ENCODE results near the gene ATPAF1.

Gene ATPAF1

DNA sequence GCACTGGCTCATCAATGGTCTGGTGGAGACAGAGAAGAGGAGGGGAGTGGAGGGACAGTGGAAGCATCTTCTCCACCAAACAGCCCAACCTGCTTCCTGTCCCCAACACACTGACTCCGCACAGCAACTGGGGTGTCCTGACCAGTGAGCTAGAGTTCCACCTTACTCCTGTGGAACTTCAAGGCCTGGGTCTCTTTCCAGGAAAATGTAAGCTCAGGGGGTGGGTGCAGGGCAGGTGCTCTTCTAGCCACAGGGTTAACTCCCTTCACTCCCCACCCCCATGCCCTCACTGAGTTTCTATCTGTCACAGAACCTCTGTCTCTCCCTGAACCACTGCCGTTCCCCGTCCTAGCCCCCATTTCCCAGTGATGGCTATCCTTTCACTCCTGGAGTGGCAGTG is 52.4 kb downstream of the ATPAF1 start:
- DNase-seq (ENCODE audit: low read depth), result no peak

DNA sequence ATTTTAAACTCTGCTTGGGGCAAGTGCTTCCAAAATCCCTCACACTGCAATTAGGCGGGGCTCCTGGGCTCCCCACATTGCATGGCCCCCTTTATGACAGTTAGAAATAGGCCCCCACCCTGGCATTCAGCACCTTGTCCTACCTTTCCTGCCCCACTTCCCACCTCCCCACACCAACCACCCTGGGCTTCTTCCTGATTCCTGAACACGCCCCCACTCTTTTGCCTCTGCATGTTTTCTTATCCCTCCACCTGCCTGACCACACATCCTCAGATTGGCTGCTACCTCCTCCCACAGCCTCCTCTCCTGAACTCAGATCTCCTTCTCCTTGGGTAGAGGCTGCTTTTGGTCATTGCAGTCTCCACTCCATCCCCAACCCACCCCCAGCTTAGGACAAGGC is 53.1 kb downstream of the ATPAF1 start:
- no peak for DNase-seq (ENCODE audit: low read depth)

DNA sequence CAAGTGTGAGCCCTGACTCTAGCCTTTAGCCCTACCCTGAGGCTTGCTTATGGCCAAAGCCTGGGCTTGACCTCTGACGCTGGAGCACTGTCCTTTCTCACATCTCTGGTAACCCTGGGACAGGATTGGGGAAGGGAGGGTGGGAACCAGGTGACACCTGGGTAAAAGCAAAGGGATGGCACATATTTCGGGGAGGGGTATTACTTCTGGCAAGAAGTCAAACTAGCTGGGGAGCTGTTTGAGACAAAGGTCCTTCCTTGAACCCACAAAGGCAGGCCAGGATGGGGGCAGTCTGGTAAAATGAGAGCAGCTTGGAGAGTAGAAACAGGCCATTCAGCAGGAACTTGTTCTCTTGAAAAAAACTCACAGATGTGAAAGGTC is 53.6 kb downstream of the ATPAF1 start:
- no peak for DNase-seq (ENCODE audit: low read depth)

DNA sequence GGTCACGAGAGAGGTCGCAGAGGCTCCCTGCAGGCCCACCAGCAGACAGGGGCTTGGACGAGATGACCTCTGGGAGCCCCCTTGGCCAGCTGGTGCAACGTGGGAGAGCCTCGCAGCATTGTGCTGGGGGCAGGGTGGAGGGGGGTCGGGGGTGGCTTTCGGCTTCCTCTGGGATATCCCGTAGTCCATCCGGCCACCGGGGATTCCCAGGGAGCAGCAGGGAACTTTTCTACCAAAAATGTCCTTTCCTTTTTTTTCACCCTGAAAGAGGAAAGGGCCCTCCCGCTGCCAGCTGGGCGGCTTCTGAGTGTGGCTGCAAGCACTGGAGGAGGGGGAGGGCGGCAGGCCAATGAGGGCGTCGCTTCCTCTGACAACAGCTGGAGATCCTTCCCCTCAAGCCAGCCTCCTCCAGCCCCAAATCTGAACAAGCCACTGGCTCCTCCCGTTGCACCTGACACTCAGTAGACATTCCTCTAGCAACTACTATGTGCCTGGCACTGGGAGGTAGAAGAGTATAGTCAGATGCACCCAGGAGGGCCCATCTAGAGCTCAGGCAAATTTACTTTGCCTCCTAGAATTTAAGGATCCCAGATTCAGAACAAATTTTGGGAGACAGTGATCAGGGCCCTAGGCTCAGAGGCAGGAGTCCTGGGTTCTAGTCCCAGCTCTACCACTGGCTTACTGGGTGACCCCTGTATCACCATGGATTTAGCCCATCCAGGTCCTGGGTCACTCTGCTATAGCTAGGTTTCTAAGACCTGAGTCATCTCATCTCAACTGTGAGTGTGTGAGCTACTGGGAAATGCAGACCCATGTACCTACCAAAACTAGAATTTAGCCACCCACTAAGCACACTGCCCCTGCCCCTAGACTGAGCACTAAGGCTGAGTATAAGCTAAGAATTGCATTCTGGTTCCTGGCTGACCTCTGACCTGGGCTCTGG is 54.2 kb downstream of the ATPAF1 start:
- no peak for DNase-seq (ENCODE audit: low read depth)

DNA sequence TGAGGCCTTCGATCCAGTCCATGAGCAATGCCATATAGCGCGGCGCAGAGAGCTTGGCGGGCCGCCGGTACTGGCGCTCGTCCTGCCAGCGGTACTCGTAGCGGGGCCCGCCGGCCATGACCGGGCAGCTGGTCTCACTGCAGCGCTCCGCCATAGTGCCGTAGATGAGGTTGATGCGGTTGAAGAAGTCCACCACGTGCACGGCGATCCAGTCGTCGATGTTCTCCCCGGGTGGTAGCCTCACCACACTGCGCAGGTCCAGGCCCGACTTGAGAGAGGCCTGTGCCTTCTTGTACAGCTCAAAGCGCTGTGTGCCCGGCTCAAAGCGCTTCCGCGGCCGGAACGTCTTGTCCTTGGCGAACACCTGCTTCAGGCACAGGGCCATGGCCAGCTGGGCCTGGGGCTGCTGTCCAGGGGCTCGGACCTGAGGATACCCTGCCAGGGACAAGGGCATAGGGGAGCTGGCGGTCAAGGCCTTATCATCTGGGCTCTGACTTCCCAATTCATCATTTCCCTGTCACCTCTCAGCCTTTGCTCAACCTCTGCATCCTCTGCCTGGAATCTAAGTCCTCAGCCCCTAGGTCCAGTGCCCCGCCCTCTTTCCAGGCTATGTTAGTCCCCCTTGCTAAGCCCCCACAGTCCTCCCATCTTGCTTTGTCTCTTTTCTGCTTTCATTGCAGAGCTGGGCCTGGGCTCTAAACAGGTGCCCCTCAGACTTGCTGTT is 55.1 kb downstream of the ATPAF1 start:
- no peak for DNase-seq (ENCODE audit: low read depth)

DNA sequence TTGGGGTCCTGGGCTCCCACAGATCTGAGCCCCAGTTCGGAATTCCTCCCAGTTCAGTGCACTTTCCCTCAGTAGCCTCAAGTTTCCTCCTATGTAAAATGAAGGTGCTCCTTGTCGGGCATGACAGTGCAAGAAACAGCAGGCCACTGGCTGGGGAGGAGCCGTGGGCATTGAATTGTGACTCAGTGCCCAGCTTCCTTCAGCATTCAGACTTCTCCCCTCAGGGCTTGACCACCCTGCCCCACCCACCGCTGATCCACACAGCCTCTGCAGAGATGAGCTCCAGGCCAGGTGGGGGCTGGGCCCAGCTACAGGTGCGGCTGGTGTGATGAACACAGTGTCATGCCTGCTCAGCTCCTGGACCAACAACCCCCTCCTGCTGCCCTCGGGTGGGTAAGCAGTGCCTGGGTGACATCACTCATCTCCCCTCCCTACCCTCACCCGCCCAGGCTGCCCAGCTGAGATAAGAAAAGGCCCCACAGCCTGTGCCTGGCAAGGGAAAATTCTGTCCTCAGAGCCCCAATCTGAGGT is 56.4 kb downstream of the ATPAF1 start:
- DNase-seq (ENCODE audit: low read depth), result no peak

DNA sequence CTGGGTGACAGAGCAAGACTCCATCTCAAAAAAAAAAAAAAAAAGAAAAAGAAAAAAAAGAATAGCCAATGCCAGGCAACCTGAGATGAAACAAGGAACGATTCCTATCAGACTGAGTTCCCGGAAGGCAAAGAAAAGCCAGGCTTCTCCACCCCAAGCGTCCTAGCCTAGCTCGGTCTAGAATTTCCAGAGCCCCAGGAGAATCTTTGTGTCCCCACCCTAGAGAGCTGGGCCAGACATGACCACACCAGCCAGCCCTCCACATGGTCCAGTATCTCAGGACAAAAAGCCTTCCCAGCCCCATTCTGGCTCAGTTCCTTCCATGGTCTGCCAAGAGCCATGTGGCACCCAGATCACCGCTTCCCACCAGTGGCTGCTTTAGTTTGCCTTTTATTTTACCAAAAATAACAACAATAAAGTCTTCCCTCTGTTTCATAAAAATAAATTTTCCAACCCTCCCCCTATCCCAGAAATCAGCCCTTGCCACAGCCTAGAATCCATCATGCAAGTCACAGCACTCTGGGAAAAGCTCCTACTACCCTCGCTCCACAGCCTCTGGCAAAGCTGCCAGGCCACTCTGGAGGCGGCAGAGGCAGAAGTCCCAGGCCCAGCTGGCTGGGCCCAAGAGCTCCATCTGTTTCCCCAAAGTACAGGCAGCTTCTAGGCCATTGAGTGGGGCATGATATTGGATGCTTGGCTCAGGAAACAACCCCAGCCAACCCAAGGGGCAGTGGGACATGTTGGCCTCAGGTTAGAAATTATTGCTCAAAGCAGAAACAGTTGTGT is 60.6 kb downstream of the ATPAF1 start:
- no peak for DNase-seq (ENCODE audit: low read depth)

DNA sequence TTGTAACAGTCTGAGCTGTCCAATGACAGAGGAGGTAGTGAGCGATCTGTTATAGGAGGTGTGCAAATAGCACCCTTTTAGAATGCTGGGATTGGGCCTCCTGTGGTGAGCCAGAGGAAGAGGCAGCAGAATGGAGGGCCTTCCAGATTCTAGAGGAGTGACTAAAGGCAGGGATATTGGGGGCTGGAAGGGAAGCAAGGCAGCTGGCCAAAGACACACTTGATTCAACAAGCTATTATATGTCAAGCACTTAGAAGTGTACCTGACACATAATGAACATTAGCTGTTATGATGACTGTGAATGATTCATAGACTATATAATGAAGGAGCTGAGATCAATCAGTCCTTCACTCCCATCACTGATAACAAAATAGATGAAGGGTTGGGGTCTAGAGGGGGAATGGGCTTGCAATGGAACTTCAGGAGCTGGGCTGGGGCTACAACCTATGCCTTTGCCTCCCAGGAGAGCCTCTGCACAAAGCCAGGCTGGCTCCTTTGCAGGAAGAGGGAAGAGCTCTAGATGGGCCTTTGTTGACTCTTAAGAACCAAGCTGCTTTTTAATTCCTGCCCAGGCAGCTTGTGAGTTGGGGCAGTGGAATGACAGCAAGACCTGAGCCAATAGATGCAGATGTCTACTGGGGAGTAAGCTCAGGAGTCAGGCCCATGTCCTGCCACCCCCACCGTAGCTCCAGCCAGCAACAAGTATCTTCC is 61.8 kb downstream of the ATPAF1 start:
- DNase-seq (ENCODE audit: low read depth), result no peak

DNA sequence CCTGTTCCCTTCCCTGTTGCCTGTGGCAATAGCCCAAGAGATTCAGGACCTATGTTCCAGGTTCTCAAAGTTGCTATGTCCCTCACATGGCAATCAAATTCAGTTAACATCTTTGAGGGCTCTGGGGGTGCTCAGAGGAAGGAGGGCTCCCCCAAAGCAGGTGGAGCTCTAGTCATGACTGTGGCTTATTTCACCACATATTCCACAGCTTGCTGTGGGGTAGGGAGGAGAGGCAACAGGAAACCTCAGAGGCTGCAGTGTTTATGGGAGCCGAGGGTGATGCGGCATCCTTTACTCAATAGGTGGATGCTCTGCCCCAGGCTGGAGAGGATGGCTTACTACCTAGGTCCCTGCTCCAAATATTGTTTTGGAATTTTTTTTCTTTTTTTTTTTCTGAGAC is 62.9 kb downstream of the ATPAF1 start:
- peak; percentile 25 for DNase-seq (ENCODE audit: low read depth)

DNA sequence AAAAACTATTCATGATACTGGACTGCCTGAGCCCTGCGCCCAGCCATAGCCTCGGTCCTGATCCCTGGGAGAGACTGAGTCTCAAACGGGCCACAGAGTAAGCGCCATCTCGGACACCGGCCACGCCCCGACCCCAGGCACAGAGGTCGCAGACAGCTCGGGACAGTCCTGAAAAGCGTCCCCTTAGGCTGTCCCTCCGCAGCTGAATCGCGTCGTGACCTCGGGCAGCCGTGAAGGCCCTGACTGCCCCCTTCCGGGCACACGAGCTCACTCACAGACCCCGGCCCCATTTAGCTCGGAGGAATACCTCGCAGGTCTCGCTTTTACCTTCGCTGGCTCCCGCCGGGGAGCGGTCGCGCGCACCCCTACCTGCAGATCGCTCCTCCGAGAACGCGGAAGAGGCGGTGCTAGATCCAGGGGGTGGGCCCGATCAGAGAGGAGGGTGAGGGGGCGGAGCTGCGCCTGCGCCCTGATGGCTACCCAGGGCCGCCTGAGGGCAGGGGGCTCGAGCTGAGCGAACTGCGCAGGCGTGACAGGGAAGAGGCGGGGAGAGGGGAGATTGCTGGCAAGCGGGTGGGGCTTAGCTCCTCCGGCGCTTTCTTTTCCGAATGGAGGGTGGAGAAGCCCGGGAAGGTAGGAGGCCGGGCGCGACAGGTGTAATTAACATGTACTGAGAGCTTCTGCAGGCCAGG is 64.2 kb downstream of the ATPAF1 start, which contains the start of gene MKNK1:
TSS of gene MKNK1 (minus strand) at position 411 of the 692 bp plus-strand sequence. CDS start 20,941 bp downstream, outside the sequence.
- peak; percentile 97 for DNase-seq (ENCODE audit: low read depth)

DNA sequence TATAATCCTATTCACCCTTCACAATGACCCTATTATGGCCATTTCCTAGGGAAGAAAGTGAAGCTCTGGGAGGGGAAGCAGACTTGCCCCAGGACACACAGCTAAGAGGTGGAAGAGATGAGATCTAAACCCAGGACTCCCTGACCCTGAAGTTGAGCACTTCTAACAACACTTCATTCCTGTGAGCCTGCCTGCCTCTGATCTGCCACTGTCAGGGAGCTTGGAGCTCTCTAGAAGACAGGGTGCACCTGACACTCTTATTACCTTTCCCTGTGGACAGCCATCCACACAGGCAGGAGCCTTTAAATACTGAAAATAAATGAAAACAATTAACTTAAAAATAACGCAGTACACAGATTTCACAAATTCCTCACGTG is 64.7 kb downstream of the ATPAF1 start:
- no peak for DNase-seq (ENCODE audit: low read depth)

DNA sequence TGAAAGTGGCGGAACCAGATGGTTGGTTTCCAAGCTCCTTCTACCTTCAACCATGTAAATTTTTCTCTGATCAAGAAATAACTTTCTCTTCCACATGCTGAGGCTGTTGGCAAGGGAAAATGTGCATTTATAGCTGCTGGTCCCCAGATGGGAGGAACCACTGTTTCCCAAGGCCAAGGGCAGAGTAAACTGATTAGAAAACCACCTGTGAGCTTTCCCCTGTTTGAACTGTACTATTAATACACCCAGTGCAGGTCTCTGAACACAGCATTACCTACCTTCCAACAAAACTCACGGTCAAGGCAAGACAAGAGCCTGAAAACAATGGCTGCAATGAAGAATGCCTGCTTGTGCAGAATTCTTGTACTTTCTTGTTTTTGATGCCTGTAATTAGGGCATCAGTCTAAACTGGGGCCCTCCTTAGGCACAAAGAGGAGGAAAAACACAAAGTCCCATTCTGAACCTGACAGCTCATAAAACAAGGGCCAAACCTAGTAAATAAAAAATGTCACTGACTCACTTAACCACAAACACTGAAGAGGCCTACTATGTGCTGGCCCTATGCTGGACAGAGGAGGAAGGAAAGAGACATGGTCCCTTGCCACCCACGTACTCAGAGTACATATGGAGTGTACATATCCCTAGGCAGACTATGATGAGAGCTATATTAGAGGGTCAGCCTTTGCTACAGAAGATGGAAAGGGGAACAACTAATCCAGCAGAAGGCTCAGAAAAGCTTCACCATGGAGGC is 66.7 kb downstream of the ATPAF1 start:
- DNase-seq (ENCODE audit: low read depth), result no peak

DNA sequence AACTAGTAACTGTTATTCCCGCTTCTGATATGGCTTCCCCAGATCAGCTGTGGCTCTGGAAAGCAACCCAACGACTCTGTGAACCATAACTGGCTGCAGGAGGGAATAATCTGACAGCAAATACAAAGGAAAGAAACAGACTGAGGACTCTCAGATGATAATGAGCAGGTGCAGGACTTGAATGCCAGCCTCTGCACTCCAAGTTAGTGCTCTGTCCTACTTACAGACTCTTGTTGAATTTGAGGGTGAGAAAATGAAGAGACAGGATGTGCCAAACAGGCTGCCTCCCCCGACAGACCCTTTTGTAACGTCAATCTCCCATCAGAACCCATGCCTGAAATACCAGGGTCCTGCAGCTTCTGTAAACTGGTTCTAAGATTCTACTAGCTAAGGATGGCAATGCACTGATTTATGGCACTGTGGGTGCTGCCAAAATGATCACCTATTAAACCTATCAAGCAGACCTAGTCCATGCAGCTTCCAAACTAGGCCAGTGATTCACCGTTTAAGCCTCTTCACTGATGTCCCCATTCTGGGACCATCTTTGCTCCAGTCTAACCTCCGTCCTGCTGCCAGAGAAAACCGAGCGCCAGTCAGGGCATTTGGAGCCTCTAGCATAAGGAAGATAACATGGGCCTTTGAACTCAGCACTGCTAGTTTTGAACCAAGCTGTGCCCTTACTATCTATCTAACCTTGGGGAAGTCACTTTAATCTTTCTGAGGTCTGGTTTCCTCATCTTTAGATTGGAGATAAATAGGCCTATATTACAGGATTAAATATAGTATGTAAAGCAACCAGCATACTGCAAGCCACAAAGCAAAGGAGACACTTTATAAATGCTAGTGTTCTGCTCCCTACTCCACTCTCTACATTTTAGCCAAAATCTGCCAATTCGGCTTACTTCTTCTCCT is 68.8 kb downstream of the ATPAF1 start:
- DNase-seq (ENCODE audit: low read depth), result no peak

DNA sequence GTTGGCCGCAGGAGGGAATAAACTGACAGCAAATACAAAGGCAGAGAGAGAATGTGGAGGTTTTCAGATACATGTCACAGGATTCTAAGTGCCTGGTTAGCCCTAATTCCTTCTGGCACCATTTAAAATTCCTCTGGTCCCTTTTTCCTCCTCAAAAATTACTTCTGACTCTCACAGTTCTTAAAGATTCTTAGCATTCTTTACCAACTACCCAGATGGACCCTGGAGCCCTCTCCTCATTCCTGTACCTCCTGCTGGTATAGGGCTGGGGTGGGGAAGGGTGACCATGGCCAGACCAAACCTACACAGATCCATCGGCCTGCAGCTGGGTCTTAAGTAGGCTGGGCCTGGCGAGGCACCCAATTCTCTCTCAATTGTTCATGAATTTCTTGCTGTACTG is 71.3 kb downstream of the ATPAF1 start:
- DNase-seq (ENCODE audit: low read depth), result no peak

DNA sequence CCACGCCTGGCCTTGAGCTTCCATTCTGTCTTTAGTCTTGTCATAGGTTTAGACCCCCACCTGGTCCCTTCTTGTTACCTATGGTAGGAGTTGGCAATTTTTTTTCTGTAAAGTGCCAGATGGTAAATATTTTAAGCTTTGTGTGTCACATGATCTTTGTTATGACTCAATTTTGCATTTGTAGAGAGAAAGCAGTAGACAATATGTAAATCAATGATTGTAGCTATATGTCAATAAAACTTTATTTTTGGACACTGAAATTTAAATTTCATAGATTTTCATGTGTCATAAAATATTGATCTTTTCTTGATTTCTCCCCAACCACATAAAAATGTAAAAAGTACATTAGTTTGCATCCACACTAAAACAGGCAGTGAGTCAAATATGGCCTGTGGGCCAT is 72.1 kb downstream of the ATPAF1 start:
- DNase-seq (ENCODE audit: low read depth), result no peak

DNA sequence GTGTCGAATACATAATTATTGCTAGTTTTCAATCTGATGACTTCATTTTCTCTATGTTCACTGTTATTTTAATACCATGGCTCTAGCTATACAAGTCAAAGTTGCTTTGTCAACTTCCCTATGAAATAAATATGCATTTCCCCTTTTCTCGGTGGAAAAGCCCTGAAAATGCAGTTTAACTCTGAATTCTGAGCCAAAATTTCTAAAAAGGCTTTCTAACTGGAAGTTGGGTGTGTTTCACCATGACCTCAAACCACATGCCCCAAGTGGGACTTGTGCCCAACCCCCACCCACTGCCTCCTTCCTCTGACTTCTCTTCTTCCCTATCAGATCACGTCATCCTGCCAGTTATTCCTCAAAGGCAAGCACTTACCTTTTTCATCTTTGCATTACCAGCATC is 73.0 kb downstream of the ATPAF1 start:
- no peak for DNase-seq (ENCODE audit: low read depth)

DNA sequence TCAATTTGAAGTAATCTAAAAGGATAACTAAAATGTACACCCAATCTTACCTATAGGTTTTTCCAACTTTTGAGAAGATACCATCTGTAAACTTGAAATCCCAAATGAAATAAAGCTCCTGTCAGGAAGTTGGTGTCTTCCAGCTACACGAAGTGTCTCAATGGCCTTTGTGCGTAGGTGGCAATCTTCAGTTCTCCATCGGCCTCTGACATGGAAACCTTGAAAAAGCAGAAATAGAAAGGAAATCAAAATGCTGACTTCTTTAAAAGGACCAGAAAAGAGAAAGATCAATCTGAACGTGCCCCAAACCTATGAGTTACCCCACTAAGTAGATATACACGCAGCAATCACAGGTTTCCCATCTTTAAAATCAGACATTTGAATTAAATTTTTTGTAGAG is 74.1 kb downstream of the ATPAF1 start:
- no peak for DNase-seq (ENCODE audit: low read depth)

DNA sequence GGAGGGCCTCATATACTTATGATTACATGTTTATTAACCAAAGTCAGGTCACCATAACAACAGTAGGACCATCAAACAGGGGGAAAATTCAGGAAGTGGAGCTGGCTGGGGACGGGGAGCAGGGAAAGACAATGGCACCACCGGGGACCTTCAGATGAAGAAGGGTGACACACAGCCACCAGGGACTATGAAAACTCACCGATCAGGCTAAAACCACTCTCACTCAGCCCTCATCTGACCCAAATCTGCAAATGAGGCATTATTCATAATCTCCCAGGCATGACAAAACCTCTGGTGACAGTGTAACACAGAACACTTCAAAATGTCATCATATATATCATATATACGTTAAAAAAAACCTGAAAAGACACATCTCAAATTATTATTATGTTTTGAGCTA is 75.3 kb downstream of the ATPAF1 start:
- DNase-seq (ENCODE audit: low read depth), result no peak

DNA sequence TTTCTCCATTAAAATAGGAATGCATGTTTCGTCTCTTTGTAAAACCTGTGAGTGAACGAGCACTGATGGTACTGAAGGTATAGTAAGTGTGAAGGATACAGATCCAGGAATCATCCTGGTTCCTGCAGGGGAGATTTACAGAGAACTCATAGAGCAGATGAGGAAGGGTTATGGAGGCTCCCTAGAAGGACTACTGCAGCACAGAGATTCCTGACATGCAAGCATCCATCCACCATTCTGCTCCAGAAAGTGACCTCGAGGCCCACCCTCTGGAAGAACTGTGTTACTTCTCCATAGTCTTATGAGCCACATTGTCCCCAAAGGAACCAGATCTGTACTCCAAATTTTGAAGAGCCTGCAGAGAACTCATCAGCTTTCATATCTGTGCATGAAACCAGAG is 78.6 kb downstream of the ATPAF1 start:
- no peak for DNase-seq (ENCODE audit: low read depth)
